Raji (cell line): ENCODE measurements around the gene MAP3K14.

Source experiments
- POLR2A ChIP-seq: IDR thresholded peaks from 2 replicates; pipeline ENCODE4 v1.6.1; 2011; ENCODE audit warnings: low read depth, low read length, control low read depth; ENCODE audit not compliant: insufficient read depth

MAP3K14 gene

GRCh38 chr17:45342871-45343526 is 26.2 kb upstream of the MAP3K14 start:
- TF ChIP-seq POLR2A: no peak

GRCh38 chr17:45342306-45342705 is 25.5 kb upstream of the MAP3K14 start:
- TF ChIP-seq POLR2A: no peak

GRCh38 chr17:45341533-45342158 is 24.8 kb upstream of the MAP3K14 start:
- no peak for TF ChIP-seq POLR2A

GRCh38 chr17:45339646-45340605 is 23.1 kb upstream of the MAP3K14 start:
- no peak for TF ChIP-seq POLR2A

- TF ChIP-seq POLR2A: no peak
Observed at GRCh38 chr17:45338996-45339535, 22.2 kb upstream of the MAP3K14 start.

- no peak for TF ChIP-seq POLR2A
Observed at GRCh38 chr17:45338023-45338781, 21.4 kb upstream of the MAP3K14 start.

GRCh38 chr17:45336390-45337182 is 19.8 kb upstream of the MAP3K14 start:
- no peak for TF ChIP-seq POLR2A

GRCh38 chr17:45335721-45336120 is 18.9 kb upstream of the MAP3K14 start:
- TF ChIP-seq POLR2A: no peak

- TF ChIP-seq POLR2A: no peak
Observed at GRCh38 chr17:45334701-45335677, 18.2 kb upstream of the MAP3K14 start.

GRCh38 chr17:45334231-45334630 is 17.4 kb upstream of the MAP3K14 start:
- no peak for TF ChIP-seq POLR2A

GRCh38 chr17:45333702-45334092 is 16.9 kb upstream of the MAP3K14 start:
- no peak for TF ChIP-seq POLR2A

- no peak for TF ChIP-seq POLR2A
Observed at GRCh38 chr17:45332989-45333701, 16.3 kb upstream of the MAP3K14 start.
